ENCODE data around the gene PLA2G2F. TPM values are rescaled to one million over a fixed set of nuclear protein-coding genes. Genes with fewer than 3 reads are reported as not detected.

Gene PLA2G2F
- total RNA-seq, 1 donor from 2014 or later, result not detected

GRCh38 chr1:20150969-20151368 is 11.8 kb downstream of the PLA2G2F start:
- Histone ChIP-seq H3K27me3 (no peaks in the 10 kb centered on the region), H3K36me3 (no peaks in the 10 kb centered on the region), H3K4me1 (peaks cover 0 to 4% of the 10 kb centered on the region in 2 donors), H3K9me3 (no peaks in the 10 kb centered on the region), H3K27ac (no peak overlapping the region), H3K4me3 (no peak overlapping the region)
- no peak for TF ChIP-seq CTCF (IDR thresholded peaks at IDR 0.05)
- intact Hi-C loops (cut with DNase I), result loop anchor here (5.0 kb wide), 2 partner anchors 341 to 489 kb away; partner anchors contain the start of gene HTR6
- DNase-seq (ENCODE audit: low spot score in 2 of 2), result no peak

GRCh38 chr1:20151906-20152598 is 12.9 kb downstream of the PLA2G2F start:
- peak; percentile 88 to 96 (median 93) for TF ChIP-seq CTCF (IDR thresholded peaks at IDR 0.05)
- intact Hi-C loops (cut with DNase I), result loop anchor here (1.0 to 5.0 kb wide), 4 partner anchors 177 to 490 kb away; partner anchors contain the start of gene HTR6
- Histone ChIP-seq H3K36me3 (no peaks in the 10 kb centered on the region), H3K4me3 (peak overlapping the region; percentile 44 to 49), H3K9me3 (no peaks in the 10 kb centered on the region), H3K27me3 (no peaks in the 10 kb centered on the region), H3K4me1 (peaks cover 0 to 4% of the 10 kb centered on the region in 2 donors), H3K27ac (no peak overlapping the region)
- DNase-seq (ENCODE audit: low spot score in 2 of 2), result peak in 1 of 2 donors; percentile 87

GRCh38 chr1:20152599-20152930 is 13.4 kb downstream of the PLA2G2F start:
- no peaks in the 10 kb centered on the region for H3K9me3 ChIP-seq
- TF ChIP-seq CTCF (IDR thresholded peaks at IDR 0.05), result no peak
- intact Hi-C loops (cut with DNase I), result loop anchor here (1.0 to 5.0 kb wide), 4 partner anchors 177 to 490 kb away; partner anchors contain the start of gene HTR6
- no peaks in the 10 kb centered on the region for H3K27me3 ChIP-seq
- H3K36me3 ChIP-seq, result no peaks in the 10 kb centered on the region
- no peak overlapping the region for H3K27ac ChIP-seq
- DNase-seq (ENCODE audit: low spot score in 2 of 2), result no peak
- H3K4me3 ChIP-seq, result peak overlapping the region in 1 of 2 donors; percentile 44
- peaks cover 0 to 4% of the 10 kb centered on the region in 2 donors for H3K4me1 ChIP-seq

GRCh38 chr1:20153000-20153418 is 13.9 kb downstream of the PLA2G2F start:
- no peak for TF ChIP-seq CTCF (IDR thresholded peaks at IDR 0.05)
- Histone ChIP-seq H3K27me3 (no peaks in the 10 kb centered on the region), H3K27ac (no peak overlapping the region), H3K4me1 (peaks cover 0 to 4% of the 10 kb centered on the region in 2 donors), H3K9me3 (no peaks in the 10 kb centered on the region), H3K36me3 (no peaks in the 10 kb centered on the region), H3K4me3 (no peak overlapping the region)
- peak in 1 of 2 donors; percentile 71 for DNase-seq (ENCODE audit: low spot score in 2 of 2)
- intact Hi-C loops (cut with DNase I), result loop anchor here (1.0 to 5.0 kb wide), 4 partner anchors 178 to 491 kb away; partner anchors contain the start of gene HTR6

- H3K27ac ChIP-seq, result no peak overlapping the region
- intact Hi-C loops (cut with DNase I), result loop anchor here (5.0 kb wide), 2 partner anchors 338 to 492 kb away; partner anchors contain the start of gene HTR6
Observed at GRCh38 chr1:20154301-20154831, 15.2 kb downstream of the PLA2G2F start.

More at GRCh38 chr1:20154301-20154831, 15.2 kb downstream of the PLA2G2F start:
- no peaks in the 10 kb centered on the region for H3K27me3 ChIP-seq
- H3K36me3 ChIP-seq, result no peaks in the 10 kb centered on the region
- no peak for TF ChIP-seq CTCF (IDR thresholded peaks at IDR 0.05)
- no peak overlapping the region for H3K4me3 ChIP-seq
- peaks cover 0 to 4% of the 10 kb centered on the region in 2 donors for H3K4me1 ChIP-seq
- no peak for DNase-seq (ENCODE audit: low spot score in 2 of 2)
- H3K9me3 ChIP-seq, result peaks cover 0 to 4% of the 10 kb centered on the region in 2 donors
